Mammary epithelial cell (primary cell): Measurements from ENCODE around the gene EEF2K.

Experiments used
- EZH2 ChIP-seq: IDR thresholded peaks from 2 replicates; pipeline ENCODE4 v1.6.1; 2012; ENCODE audit warnings: low read length, inconsistent platforms, borderline replicate concordance
- TF ChIP-seq, protein P1 (sequence below), 2 donors: IDR thresholded peaks in 1 of 2; conservative IDR thresholded peaks in 1 of 2; 2 replicates each; pipeline ENCODE4 v1.5.1; 2011 to 2012; ENCODE audit warnings: inconsistent platforms in 2 of 2, low read length in 2 of 2, mild to moderate bottlenecking in 2 of 2, control low read depth in 1 of 2, low read depth in 1 of 2; ENCODE audit not compliant: insufficient read depth in 1 of 2; ENCODE audit errors: extremely low read depth in 1 of 2

DNA sequence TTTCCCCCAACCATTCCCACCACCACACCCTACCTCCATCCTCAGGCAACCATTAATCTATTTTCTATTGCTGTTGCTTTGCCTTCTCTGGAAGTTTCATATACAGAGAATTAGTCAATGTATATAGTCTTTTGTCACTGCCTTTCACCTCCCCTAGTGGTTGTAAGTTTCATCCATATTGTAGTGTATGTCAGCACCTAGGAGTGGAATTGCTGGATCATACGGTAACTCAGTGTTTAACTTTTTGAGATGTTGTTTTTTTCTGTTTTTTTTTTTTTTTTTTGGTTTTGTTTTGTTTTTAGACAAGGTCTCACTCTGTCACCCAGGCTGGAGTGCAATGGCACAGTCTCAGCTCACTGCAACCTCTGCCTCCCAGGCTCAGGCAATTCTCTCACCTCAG is 16.9 kb downstream of the EEF2K start:
- TF ChIP-seq, protein P1, sequence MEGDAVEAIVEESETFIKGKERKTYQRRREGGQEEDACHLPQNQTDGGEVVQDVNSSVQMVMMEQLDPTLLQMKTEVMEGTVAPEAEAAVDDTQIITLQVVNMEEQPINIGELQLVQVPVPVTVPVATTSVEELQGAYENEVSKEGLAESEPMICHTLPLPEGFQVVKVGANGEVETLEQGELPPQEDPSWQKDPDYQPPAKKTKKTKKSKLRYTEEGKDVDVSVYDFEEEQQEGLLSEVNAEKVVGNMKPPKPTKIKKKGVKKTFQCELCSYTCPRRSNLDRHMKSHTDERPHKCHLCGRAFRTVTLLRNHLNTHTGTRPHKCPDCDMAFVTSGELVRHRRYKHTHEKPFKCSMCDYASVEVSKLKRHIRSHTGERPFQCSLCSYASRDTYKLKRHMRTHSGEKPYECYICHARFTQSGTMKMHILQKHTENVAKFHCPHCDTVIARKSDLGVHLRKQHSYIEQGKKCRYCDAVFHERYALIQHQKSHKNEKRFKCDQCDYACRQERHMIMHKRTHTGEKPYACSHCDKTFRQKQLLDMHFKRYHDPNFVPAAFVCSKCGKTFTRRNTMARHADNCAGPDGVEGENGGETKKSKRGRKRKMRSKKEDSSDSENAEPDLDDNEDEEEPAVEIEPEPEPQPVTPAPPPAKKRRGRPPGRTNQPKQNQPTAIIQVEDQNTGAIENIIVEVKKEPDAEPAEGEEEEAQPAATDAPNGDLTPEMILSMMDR (conservative IDR thresholded peaks at IDR 0.05 in 1 of 2, IDR thresholded peaks at IDR 0.05 in 1 of 2; ENCODE audit: extremely low read depth in 1 of 2, insufficient read depth in 1 of 2, low read depth in 1 of 2, low read length in 2 of 2) = no peak
- no peak for TF ChIP-seq EZH2
